Keratinocyte (primary cell): ENCODE measurements around the gene ACAP2. TPM values are rescaled to one million over a fixed set of nuclear protein-coding genes. Genes with fewer than 3 reads are reported as not detected.
A peak's percentile ranks its signal among the peaks of the same experiment; 100 is the strongest.

Experiments used
- DNase-seq: peaks from one replicate; pipeline ENCODE4 v3.0.0-alpha.2; 2011; ENCODE audit warnings: low read depth, missing footprints, low spot score
- FAIRE-seq: peaks from 2 replicates; lab custom pipeline; 2011; peaks lifted over from hg19 to GRCh38; lab: Jason Lieb, UNC
- H2AFZ ChIP-seq: 2 replicates; pipeline ENCODE4 v1.6.0; 2012; ENCODE audit warnings: low read length, control low read depth, inconsistent platforms; ENCODE audit not compliant: control insufficient read depth
- H3K27ac ChIP-seq: 2 replicates; pipeline ENCODE4 v1.5.1; 2011; ENCODE audit warnings: low read length; ENCODE audit not compliant: control insufficient read depth, insufficient read depth
- H3K27me3 ChIP-seq: 3 replicates; pipeline ENCODE4 v1.6.0; 2011; ENCODE audit warnings: low read length; ENCODE audit not compliant: control insufficient read depth, insufficient read depth; ENCODE audit errors: extremely low read depth
- H3K36me3 ChIP-seq, 2 experiments: 2 replicates in 1 of 2; 3 replicates in 1 of 2; pipeline ENCODE4 v1.5.1; 2011; ENCODE audit warnings: low read length in 2 of 2, mild to moderate bottlenecking in 1 of 2; ENCODE audit not compliant: control insufficient read depth in 2 of 2, insufficient read depth in 2 of 2; ENCODE audit errors: extremely low read depth in 1 of 2
- H3K4me1 ChIP-seq: 3 replicates; pipeline ENCODE4 v1.5.1; 2011; ENCODE audit warnings: low read length; ENCODE audit not compliant: control insufficient read depth, insufficient read depth; ENCODE audit errors: extremely low read depth
- H3K4me2 ChIP-seq: 3 replicates; pipeline ENCODE4 v1.6.0; 2011; ENCODE audit warnings: low read depth, low read length; ENCODE audit not compliant: control insufficient read depth, insufficient read depth; ENCODE audit errors: extremely low read depth
- H3K4me3 ChIP-seq, 3 experiments: fragments of 200-600 bp in 1 of 3; sonication (generic) in 1 of 3; 2 replicates in 2 of 3; 3 replicates in 1 of 3; pipeline ENCODE4 v1.5.1; 2011 to 2016; ENCODE audit warnings: low read length in 3 of 3, mild to moderate bottlenecking in 3 of 3, control low read depth in 2 of 3, inconsistent platforms in 1 of 3, low read depth in 1 of 3, mixed read lengths in 1 of 3, mixed run types in 1 of 3, moderate library complexity in 1 of 3; ENCODE audit not compliant: control insufficient read depth in 2 of 3, insufficient read depth in 2 of 3; ENCODE audit errors: extremely low read depth in 1 of 3
- H3K79me2 ChIP-seq: 2 replicates; pipeline ENCODE4 v1.6.0; 2012; ENCODE audit warnings: low read length; ENCODE audit not compliant: control insufficient read depth, insufficient read depth
- H3K9ac ChIP-seq: 3 replicates; pipeline ENCODE4 v1.6.0; 2011; ENCODE audit warnings: low read length; ENCODE audit not compliant: control insufficient read depth, insufficient read depth; ENCODE audit errors: extremely low read depth
- H3K9me1 ChIP-seq: 3 replicates; pipeline ENCODE4 v1.6.0; 2011; ENCODE audit warnings: low read length; ENCODE audit not compliant: control insufficient read depth, insufficient read depth; ENCODE audit errors: extremely low read depth
- H3K9me3 ChIP-seq: 2 replicates; pipeline ENCODE4 v1.5.1; 2012; ENCODE audit warnings: low read depth, low read length; ENCODE audit not compliant: control insufficient read depth
- H4K20me1 ChIP-seq: 3 replicates; pipeline ENCODE4 v1.6.0; 2011; ENCODE audit warnings: low read length; ENCODE audit not compliant: control insufficient read depth, insufficient read depth; ENCODE audit errors: extremely low read depth
- CTCF ChIP-seq, 3 experiments: IDR thresholded peaks in 1 of 3; conservative IDR thresholded peaks in 1 of 3; optimal IDR thresholded peaks in 1 of 3; 2 replicates in 2 of 3; 3 replicates in 1 of 3; pipeline versions ENCODE3 to v1.5.1; 2011; ENCODE audit warnings: low read length in 3 of 3, mild to moderate bottlenecking in 3 of 3, moderate library complexity in 2 of 3, control low read depth in 1 of 3, inconsistent platforms in 1 of 3; ENCODE audit not compliant: insufficient read depth in 2 of 3; ENCODE audit errors: extremely low read depth in 1 of 3
- EZH2 ChIP-seq: IDR thresholded peaks from one replicate; pipeline ENCODE4 v1.6.1; 2012; ENCODE audit warnings: inconsistent platforms, mild to moderate bottlenecking, low read length, moderate library complexity
- dilution Hi-C: fragments of 300-500 bp; cut with MboI; formaldehyde crosslinking; loops from one replicate; pipeline ENCODE4 v1.7.0; 2020; ENCODE audit warnings: low sequenced_read_pairs; ENCODE audit not compliant: extremely low pct_ligation_motif_present
- polyA plus RNA-seq, 5 experiments: library from polyadenylated mRNA; depleted of rRNA in 3 of 5; stranded (reverse) in 3 of 5; stranded (forward) in 1 of 5; unstranded in 1 of 5; fragments of >200 nt; gene quantifications; 1 replicate in 1 of 5; 2 replicates in 3 of 5; 3 replicates in 1 of 5; pipeline versions ENCODE4 v1.2.1 to v1.2.3, GENCODE V29; 2011 to 2012; ENCODE audit warnings: missing spikeins in 2 of 5, low read depth in 1 of 5, low replicate concordance in 1 of 5

ACAP2 gene
- polyA plus RNA-seq, 1 donor (not counting 4 experiments of a cell fraction or from before 2014, with no cell fraction given) = 23.5 TPM

GRCh38 chr3:195265363-195265976 is 177.3 kb downstream of the ACAP2 start:
- Histone ChIP-seq H3K27ac (no peak overlapping the region), H3K4me3 (no peak overlapping the region), H3K9me3 (no peaks in the 10 kb centered on the region), H3K79me2 (peaks cover 21% of the 10 kb centered on the region), H2AFZ (no peak overlapping the region), H3K9me1 (peaks cover 3% of the 10 kb centered on the region), H3K27me3 (no peaks in the 10 kb centered on the region), H3K4me2 (no peak overlapping the region), H3K4me1 (peaks cover 26% of the 10 kb centered on the region), H3K9ac (no peak overlapping the region), H4K20me1 (peaks cover 7% of the 10 kb centered on the region), H3K36me3 (peaks cover 0 to 2% of the 10 kb centered on the region in 2 experiments)
- TF ChIP-seq EZH2 (no peak), CTCF (optimal IDR thresholded peaks at IDR 0.05 in 1 of 3, IDR thresholded peaks at IDR 0.05 in 1 of 3, conservative IDR thresholded peaks at IDR 0.05 in 1 of 3; ENCODE audit: extremely low read depth in 1 of 3, insufficient read depth in 2 of 3, low read length in 3 of 3) (no peak)
- no peak for FAIRE-seq
- DNase-seq = no peak
- dilution Hi-C loops = no loop called here

GRCh38 chr3:195263925-195264600 is 178.8 kb downstream of the ACAP2 start:
- Histone ChIP-seq H3K27me3 (no peaks in the 10 kb centered on the region), H3K9ac (peak overlapping the region; percentile 9), H3K79me2 (peaks cover 11% of the 10 kb centered on the region), H2AFZ (no peak overlapping the region), H3K4me2 (peak overlapping the region; percentile 62), H3K36me3 (peaks cover 0 to 2% of the 10 kb centered on the region in 2 experiments), H3K4me1 (peaks cover 19% of the 10 kb centered on the region), H3K9me1 (peaks cover 3% of the 10 kb centered on the region), H3K4me3 (peak overlapping the region in 1 of 3 experiments; percentile 15), H4K20me1 (peaks cover 7% of the 10 kb centered on the region), H3K27ac (no peak overlapping the region), H3K9me3 (no peaks in the 10 kb centered on the region)
- no peak for DNase-seq
- dilution Hi-C loops = no loop called here
- peak; percentile 46 for FAIRE-seq
- TF ChIP-seq EZH2 (no peak), CTCF (optimal IDR thresholded peaks at IDR 0.05 in 1 of 3, IDR thresholded peaks at IDR 0.05 in 1 of 3, conservative IDR thresholded peaks at IDR 0.05 in 1 of 3; ENCODE audit: extremely low read depth in 1 of 3, insufficient read depth in 2 of 3, low read length in 3 of 3) (no peak)
